Measurements from ENCODE around the gene TCF23.
A peak's percentile ranks its signal among the peaks of the same experiment; 100 is the strongest.
"Not testable (repeated sequence)": the region's sequence is repeated elsewhere in the genome, so short reads cannot be mapped to it uniquely, and the experiment has no call there.

TCF23 gene

DNA sequence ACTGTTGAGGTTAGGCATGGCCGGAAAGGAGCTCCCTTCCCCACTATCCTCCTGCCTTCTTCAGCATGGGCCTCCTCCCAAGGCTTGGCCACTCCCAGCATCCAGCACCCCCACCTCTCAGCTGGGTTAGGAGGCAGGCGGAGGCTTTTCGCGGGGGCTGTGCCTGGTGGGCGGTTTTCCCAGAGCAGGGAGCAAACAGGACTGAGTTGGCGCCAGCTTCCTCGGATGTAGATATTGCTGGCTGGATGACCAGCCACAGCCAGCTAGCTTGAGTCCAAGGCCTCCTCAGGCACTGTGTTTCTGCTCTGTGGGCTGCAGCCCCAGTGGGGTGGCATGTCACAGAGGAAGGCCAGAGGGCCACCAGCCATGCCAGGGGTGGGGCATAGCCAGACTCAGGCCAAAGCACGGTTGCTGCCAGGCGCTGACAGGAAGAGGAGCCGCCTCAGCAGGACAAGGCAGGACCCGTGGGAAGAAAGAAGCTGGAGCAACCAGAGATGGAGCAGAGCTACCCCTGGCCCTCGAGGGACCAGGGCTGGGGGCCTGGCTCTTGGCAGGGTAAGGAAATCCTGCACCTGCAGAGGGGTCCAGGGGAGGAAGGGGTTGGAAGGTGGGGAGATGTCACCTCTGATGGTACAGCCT, at the start of gene TCF23:
Gene TCF23, plus strand, starts transcription at position 204 of the 639 bp plus-strand sequence. Its CDS starts 130 bp downstream, at position 334.
- no peak for DNase-seq

DNA sequence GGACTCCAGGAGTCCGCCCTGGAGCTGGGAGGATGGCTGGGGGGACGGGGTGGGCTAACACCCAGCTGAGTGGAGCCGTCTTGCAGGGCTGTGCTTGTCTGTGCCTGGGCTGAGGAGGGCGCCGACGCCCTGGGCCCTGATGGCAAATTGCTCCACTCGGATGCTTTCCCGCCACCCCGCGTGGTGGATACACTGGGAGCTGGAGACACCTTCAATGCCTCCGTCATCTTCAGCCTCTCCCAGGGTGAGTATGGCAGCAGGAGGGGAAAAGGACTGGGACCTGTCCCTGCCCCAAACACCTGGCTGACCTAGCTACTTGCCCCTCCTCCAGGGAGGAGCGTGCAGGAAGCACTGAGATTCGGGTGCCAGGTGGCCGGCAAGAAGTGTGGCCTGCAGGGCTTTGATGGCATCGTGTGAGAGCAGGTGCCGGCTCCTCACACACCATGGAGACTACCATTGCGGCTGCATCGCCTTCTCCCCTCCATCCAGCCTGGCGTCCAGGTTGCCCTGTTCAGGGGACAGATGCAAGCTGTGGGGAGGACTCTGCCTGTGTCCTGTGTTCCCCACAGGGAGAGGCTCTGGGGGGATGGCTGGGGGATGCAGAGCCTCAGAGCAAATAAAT, 49.4 kb upstream of the TCF23 start:
- no peak for DNase-seq

GRCh38 chr2:27100036-27100435, 48.8 kb upstream of the TCF23 start:
- no peak for DNase-seq

DNA sequence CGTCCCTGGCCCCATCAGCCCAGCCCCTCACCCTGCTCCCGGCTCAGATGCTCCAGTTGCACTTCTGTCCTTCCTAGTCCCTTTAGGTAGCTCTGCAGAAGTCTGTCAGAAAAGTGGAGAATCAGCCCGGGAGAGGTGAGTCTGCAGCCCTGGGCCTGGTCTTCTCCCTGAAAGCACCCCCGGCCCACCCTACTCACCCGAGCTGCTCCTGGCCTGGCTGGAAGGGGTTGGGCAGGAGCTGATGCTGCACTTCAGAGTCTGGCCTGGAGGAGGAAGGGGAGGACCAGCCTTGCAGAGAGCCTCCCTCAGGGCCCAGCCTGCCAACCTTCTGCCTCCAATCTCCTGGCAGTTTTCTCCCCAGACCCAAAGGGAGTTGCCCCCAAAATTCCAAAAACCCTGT, 46.5 kb upstream of the TCF23 start:
- DNase-seq: no peak

- no peak for DNase-seq
These were observed 42.8 kb upstream of the TCF23 start for GRCh38 chr2:27105981-27106380.

DNA sequence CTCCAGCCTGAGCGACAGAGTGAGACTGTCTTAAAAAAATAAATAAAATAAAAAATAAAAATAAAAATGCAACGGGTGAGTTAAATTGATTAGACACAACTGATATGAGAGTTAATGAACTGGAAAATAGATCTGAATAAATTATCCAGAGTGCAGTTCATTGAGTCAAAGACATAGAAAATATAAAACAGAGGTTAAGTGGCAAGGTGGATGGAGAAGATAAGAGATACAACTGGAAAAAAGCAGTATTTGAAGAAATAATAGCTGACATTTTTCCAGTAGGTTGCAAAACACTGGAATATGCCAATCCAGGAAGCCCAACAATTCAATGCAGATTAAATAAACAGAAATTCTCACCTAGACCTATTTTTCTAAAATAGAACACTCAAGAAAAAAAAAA, 40.6 kb upstream of the TCF23 start:
- DNase-seq: no peak

- DNase-seq: no peak
These were observed 39.7 kb upstream of the TCF23 start for GRCh38 chr2:27109083-27109482.

DNA sequence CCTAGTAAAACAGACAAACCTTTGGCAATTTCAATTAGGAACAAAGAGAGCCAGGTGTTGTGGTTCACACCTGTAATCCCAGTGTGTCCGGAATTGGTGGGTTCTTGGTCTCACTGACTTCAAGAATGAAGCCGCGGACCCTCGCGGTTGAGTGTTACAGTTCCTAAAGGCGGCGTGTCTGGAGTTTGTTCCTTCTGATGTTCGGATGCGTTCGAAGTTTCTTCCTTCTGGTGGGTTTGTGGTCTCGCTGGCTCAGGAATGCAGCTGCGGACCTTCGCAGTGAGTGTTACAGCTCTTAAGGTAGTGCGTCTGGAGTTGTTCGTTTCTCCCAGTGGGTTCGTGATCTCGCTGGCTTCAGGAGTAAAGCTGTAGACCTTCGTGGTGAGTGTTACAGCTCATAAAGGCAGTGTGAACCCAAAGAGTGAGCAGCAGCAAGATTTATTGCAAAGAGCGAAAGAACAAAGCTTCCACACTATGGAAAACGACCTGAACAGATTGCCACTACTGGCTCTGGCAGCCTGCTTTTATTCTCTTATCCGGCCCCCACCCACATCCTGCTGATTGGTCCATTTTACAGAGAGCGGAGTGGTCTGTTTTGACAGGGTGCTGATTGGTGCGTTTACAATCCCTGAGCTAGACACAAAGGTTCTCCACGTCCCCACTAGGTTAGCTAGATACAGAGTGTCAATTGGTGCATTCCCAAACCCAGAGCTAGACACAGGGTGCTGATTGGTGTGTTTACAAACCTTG, 38.0 kb upstream of the TCF23 start:
- not testable (repeated sequence) for DNase-seq

DNA sequence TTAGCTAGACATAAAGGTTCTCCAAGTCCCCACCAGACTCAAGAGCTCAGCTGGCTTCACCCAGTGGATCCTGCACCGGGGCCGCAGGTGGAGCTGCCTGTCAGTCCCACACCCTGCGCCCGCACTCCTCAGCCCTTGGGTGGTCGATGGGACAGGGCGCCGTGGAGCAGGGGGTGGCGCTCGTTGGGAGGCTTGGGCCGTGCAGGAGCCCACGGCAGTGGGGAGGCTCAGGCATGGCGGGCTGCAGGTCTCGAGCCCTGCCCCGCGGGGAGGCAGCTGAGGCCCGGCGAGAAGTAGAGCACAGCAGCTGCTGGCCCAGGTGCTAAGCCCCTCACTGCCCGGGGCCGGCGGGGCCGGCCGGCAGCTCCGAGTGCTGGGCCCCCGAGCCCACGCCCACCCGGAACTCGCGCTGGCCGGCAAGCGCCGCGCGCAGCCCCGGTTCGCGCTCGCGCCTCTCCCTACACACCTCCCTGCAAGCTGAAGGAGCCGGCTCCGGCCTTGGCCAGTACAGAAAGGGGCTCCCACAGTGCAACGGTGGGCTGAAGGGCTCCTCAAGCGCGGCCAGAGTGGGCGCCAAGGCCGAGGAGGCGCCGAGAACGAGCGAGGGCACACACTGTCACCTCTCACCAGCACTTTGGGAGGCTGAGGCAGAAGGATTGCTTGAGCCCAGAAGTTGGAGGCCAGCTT, 37.3 kb upstream of the TCF23 start:
- DNase-seq: not testable (repeated sequence)

GRCh38 chr2:27115519-27115918, 33.3 kb upstream of the TCF23 start:
- no peak for DNase-seq

DNA sequence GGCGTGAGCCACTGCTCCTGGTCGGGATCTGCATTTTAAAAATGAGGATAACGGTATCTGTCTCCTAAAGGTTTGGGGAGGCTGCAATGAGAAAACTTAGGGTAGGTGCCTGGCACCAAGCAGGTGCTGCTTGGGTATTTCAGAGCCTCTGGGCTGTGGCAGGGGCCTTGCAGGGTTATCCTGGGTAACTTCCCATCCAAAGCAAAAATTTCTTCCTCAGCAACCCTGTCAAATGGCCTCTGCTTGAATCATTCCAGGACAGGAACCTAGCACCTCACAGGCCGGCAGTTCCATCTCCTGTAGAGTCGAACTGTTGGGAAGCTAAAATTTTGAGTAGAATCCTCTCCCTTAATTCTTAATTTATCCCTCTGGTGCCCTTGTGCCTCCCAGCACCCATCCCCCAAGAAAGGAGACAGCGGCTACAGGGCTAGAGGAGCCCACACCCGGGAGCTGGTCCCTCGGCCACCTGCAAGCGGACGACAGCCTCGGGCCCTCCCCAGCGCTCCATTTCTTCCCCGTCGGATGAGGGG, 30.7 kb upstream of the TCF23 start:
- no peak for DNase-seq

GRCh38 chr2:27118525-27119329, 30.1 kb upstream of the TCF23 start, which contains the start of gene CGREF1:
Gene CGREF1, minus strand, starts transcription at chr2:27119128. Its CDS starts 14,762 bp downstream, at chr2:27104366.
- DNase-seq: no peak

DNA sequence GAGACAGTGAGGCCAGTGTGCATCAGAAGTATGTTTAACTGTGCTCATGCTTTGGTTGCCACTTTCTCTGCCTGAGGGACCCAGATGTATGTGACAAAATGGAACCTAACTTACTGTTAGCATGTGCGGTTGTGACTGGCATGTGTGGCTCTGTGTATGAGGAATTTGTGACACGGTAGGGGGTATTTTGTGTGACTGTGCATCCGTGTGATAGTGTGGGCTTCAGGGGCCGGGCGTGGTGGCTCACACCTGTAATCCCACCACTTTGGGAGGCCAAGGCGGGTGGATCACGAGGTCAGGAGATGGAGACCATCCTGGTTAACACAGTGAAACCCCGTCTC, 29.5 kb upstream of the TCF23 start:
- DNase-seq: not testable (repeated sequence)

DNA sequence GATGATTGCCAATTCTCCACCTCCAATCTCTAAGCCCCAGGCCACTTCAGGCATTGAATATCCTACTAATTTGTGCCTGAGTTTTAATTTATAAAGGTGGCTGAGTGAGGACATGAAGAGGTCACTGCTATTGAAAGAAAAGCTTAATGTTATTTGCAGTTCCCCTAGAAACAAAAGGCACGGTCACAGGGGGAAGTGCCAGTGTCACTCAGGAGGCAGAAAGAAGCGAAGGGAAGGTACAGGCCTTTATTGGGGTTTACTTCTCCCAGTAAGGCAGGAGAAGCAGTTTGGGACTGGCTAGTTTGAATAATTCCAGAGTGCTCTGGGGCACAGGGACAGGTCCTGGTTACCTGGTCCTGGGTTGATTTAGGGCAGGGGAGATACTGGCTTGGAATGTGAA, 26.9 kb upstream of the TCF23 start:
- DNase-seq: no peak

- no peak for DNase-seq
These were observed 26.0 kb upstream of the TCF23 start for GRCh38 chr2:27122791-27123190.

- peak; percentile 15 for DNase-seq
These were observed 25.3 kb upstream of the TCF23 start, which contains the start of gene ABHD1 for GRCh38 chr2:27123302-27124150. Gene ABHD1, plus strand, starts transcription at chr2:27123815. Its CDS starts 134 bp downstream, at chr2:27123949.

DNA sequence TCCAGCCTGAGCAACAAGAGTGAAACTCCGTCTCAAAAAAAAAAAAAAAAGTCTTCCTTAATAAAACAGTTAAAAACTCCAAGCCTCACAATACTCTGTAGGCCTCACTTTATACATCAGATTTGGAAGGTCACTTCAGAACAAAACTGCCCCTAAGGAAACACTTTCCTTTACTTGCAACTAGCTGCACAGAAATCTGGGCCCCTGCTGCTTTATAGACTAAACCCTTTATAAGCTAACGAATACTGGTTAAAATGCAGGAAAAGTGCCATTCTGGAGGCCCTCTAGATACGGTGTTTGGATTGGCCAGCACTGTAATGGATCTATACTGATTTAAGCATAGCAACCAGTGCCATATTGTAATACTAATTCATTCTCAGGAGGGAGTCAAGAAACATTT, 23.7 kb upstream of the TCF23 start:
- no peak for DNase-seq

DNA sequence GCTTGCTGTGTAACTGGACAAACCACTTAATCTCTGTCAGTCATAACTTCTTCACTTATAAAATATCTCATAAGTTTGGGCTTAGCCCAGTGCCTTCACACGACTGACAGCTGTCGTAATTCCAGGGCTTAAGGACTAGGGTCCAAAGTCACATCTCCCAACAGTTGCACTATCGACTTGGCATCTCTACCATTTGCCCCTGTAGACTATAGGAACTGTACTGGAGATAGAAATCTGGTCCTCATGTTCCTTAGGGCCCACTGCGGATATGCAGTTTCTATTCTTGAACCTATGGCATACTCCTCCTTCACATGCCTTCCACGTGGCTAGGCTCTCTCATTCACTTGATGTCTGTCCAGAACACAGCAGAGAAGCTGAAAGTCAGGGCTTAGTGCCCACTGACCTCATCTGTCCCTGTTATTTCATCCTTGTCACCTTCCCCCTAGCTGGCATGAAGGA, 22.5 kb upstream of the TCF23 start:
- DNase-seq: no peak

DNA sequence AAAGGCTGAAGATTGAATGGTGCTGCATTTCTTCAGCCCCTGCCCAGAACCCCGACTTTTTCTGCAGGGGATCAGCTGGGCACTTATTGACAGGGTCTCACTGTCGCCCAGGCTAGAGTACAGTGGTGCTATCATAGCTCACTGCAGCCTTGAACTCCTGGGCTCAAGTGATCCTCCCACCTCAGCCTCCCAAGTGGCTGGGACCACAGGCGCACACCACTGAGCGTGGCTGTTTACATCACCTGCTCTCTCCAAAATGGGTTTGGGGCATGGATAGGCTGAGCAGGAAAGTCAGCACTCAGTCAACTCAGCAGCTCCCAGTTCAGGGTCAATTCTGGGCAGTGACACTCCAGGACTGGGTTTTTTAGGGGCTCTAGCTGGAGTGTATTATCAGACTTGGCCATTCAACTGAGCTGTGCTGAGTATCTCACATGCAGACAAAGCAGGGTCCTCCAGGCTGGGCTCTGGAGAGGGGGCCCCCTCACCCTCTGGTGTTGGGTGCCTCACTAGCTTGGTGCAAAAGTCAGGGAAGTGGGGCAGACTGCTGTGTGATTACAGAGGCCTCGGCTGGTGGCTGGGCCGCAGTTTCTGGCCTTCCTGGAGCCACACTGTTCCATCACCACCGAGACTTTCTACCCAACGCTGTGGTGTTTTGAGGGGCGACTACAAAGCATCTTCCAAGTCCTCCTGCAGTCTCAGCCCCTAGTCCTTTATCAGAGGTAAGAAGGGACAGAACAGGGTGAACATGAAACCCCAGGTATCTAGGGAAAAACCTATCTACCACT, 20.7 kb upstream of the TCF23 start:
- DNase-seq: no peak
